NCI-H1048 (cell line): Measurements from ENCODE around the gene COA3.
"Not testable (repeated sequence)": the region's sequence is repeated elsewhere in the genome, so short reads cannot be mapped to it uniquely, and the experiment has no call there.

Experiments used
- DNase-seq: peaks from one replicate; lab custom pipeline; 2025; lab: John Stamatoyannopoulos, UW

COA3 gene

GRCh38 chr17:42781639-42782165, 16.8 kb downstream of the COA3 start:
- DNase-seq, result no peak

GRCh38 chr17:42780851-42781638, 17.5 kb downstream of the COA3 start:
- DNase-seq, result no peak

- no peak for DNase-seq
Observed at GRCh38 chr17:42779936-42780850, 18.3 kb downstream of the COA3 start, which contains the start of gene WNK4. Gene WNK4, plus strand, starts transcription at chr17:42780610. Its CDS starts 89 bp downstream, at chr17:42780699.

- DNase-seq, result no peak
Observed at GRCh38 chr17:42779304-42779935, 19.1 kb downstream of the COA3 start.

- DNase-seq, result no peak
Observed at GRCh38 chr17:42778570-42778969, 19.9 kb downstream of the COA3 start.

GRCh38 chr17:42775534-42776098, 22.9 kb downstream of the COA3 start:
- no peak for DNase-seq

GRCh38 chr17:42774066-42774745, 24.3 kb downstream of the COA3 start:
- DNase-seq, result no peak

- peak; percentile 52 for DNase-seq
Observed at GRCh38 chr17:42773290-42774035, 25.0 kb downstream of the COA3 start, which contains the start of gene VPS25. Gene VPS25, plus strand, starts transcription at chr17:42773449. Its CDS starts 27 bp downstream, at chr17:42773476.

GRCh38 chr17:42772945-42773289, 25.6 kb downstream of the COA3 start:
- no peak for DNase-seq

GRCh38 chr17:42769964-42770363, 28.5 kb downstream of the COA3 start:
- DNase-seq, result not testable (repeated sequence)

GRCh38 chr17:42768006-42768405, 30.5 kb downstream of the COA3 start:
- not testable (repeated sequence) for DNase-seq

GRCh38 chr17:42767512-42767911, 31.0 kb downstream of the COA3 start:
- no peak for DNase-seq

- DNase-seq, result no peak
Observed at GRCh38 chr17:42766124-42766523, 32.4 kb downstream of the COA3 start.

- DNase-seq, result no peak
Observed at GRCh38 chr17:42761638-42762037, 36.9 kb downstream of the COA3 start.

GRCh38 chr17:42760652-42761581, 37.6 kb downstream of the COA3 start, which contains the start of gene RAMP2:
Gene RAMP2, plus strand, starts transcription at chr17:42761227. Its CDS starts 35 bp downstream, at chr17:42761262.
- DNase-seq, result no peak

GRCh38 chr17:42759982-42760651, 38.4 kb downstream of the COA3 start:
- DNase-seq, result no peak

GRCh38 chr17:42754782-42755181, 43.7 kb downstream of the COA3 start:
- no peak for DNase-seq

GRCh38 chr17:42751628-42752027, 46.9 kb downstream of the COA3 start:
- no peak for DNase-seq
